MM.1S (cell line): Measurements from ENCODE around the gene RELN.

ENCODE experiments used
- DNase-seq: peaks from one replicate; pipeline ENCODE4 v3.0.0-alpha.2; 2015
- H2AFZ ChIP-seq: fragments of 300-600 bp; sonication (generic); 2 replicates; pipeline ENCODE4 v1.6.0; 2016; ENCODE audit warnings: antibody characterized with exemption, low read length
- H3F3A ChIP-seq: fragments of 300-600 bp; sonication (generic); 2 replicates; pipeline ENCODE4 v1.6.1; 2016; ENCODE audit warnings: mild to moderate bottlenecking, antibody characterized with exemption, low read length, moderate library complexity, mixed read lengths; ENCODE audit not compliant: insufficient read depth
- H3K27ac ChIP-seq: fragments of 300-600 bp; sonication (generic); 2 replicates; pipeline ENCODE4 v1.5.1; 2016; ENCODE audit warnings: mild to moderate bottlenecking, low read length
- H3K27me3 ChIP-seq: fragments of 300-600 bp; sonication (generic); replicated peaks from 2 replicates; pipeline ENCODE4 v1.6.0; 2016; ENCODE audit warnings: low read length; ENCODE audit not compliant: insufficient read depth
- H3K36me3 ChIP-seq: fragments of 300-600 bp; sonication (generic); replicated peaks from 2 replicates; pipeline ENCODE4 v1.6.1; 2016; ENCODE audit warnings: mild to moderate bottlenecking, low read length, mixed read lengths; ENCODE audit not compliant: insufficient read depth
- H3K4me1 ChIP-seq: fragments of 300-600 bp; sonication (generic); 2 replicates; pipeline ENCODE4 v1.6.1; 2016; ENCODE audit warnings: low read length, mixed read lengths
- H3K4me2 ChIP-seq: fragments of 300-600 bp; sonication (generic); 2 replicates; pipeline ENCODE4 v1.6.0; 2016; ENCODE audit warnings: low read depth, low read length
- H3K4me3 ChIP-seq: fragments of 300-600 bp; sonication (generic); 2 replicates; pipeline ENCODE4 v1.5.1; 2016; ENCODE audit warnings: low read length, mixed read lengths
- H3K79me2 ChIP-seq: fragments of 300-600 bp; sonication (generic); 2 replicates; pipeline ENCODE4 v1.6.1; 2016; ENCODE audit warnings: mixed run types, low read length, mixed read lengths
- H3K9ac ChIP-seq: fragments of 300-600 bp; sonication (generic); 2 replicates; pipeline ENCODE4 v1.6.1; 2016; ENCODE audit warnings: low read length, mixed read lengths
- H3K9me2 ChIP-seq: fragments of 300-600 bp; sonication (generic); replicated peaks from 2 replicates; pipeline ENCODE4 v1.6.1; 2016; ENCODE audit warnings: mild to moderate bottlenecking, low read length, mixed read lengths; ENCODE audit not compliant: insufficient read depth
- H3K9me3 ChIP-seq: fragments of 300-600 bp; sonication (generic); replicated peaks from 2 replicates; pipeline ENCODE4 v1.6.1; 2016; ENCODE audit warnings: mild to moderate bottlenecking, low read length, mixed read lengths; ENCODE audit not compliant: insufficient read depth
- H4K20me1 ChIP-seq: fragments of 300-600 bp; sonication (generic); 2 replicates; pipeline ENCODE4 v1.6.1; 2016; ENCODE audit warnings: mild to moderate bottlenecking, low read length, moderate library complexity, mixed read lengths; ENCODE audit not compliant: insufficient read depth
- EZH2 ChIP-seq: fragments of 300-600 bp; sonication (generic); optimal IDR thresholded peaks from 2 replicates; pipeline ENCODE3; 2017; ENCODE audit warnings: low read depth, mild to moderate bottlenecking, antibody characterized with exemption, low read length, mixed read lengths
- EZH2phosphoT487 ChIP-seq: fragments of 300-600 bp; sonication (generic); IDR thresholded peaks from 2 replicates; pipeline ENCODE4 v1.6.1; 2018; ENCODE audit warnings: antibody characterized with exemption, low read length
- TF ChIP-seq, protein P1 (sequence below): fragments of 300-600 bp; sonication (generic); IDR thresholded peaks from 2 replicates; pipeline ENCODE4 v1.5.1; 2016; ENCODE audit warnings: antibody characterized with exemption, low read length, mixed read lengths

RELN gene

GRCh38 chr7:103934508-103934907, 55.0 kb downstream of the RELN start:
- H3K9me2 ChIP-seq = no peaks in the 10 kb centered on the region
- H3K79me2 ChIP-seq = no peaks in the 10 kb centered on the region
- H3K27ac ChIP-seq = no peak overlapping the region
- TF ChIP-seq, protein P1, sequence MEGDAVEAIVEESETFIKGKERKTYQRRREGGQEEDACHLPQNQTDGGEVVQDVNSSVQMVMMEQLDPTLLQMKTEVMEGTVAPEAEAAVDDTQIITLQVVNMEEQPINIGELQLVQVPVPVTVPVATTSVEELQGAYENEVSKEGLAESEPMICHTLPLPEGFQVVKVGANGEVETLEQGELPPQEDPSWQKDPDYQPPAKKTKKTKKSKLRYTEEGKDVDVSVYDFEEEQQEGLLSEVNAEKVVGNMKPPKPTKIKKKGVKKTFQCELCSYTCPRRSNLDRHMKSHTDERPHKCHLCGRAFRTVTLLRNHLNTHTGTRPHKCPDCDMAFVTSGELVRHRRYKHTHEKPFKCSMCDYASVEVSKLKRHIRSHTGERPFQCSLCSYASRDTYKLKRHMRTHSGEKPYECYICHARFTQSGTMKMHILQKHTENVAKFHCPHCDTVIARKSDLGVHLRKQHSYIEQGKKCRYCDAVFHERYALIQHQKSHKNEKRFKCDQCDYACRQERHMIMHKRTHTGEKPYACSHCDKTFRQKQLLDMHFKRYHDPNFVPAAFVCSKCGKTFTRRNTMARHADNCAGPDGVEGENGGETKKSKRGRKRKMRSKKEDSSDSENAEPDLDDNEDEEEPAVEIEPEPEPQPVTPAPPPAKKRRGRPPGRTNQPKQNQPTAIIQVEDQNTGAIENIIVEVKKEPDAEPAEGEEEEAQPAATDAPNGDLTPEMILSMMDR = no peak
- no peak for TF ChIP-seq EZH2phosphoT487
- TF ChIP-seq EZH2 = no peak
- no peaks in the 10 kb centered on the region for H3K36me3 ChIP-seq
- no peaks in the 10 kb centered on the region for H3K9me3 ChIP-seq
- H2AFZ ChIP-seq = no peak overlapping the region
- H3K4me1 ChIP-seq = no peaks in the 10 kb centered on the region
- H3F3A ChIP-seq = no peaks in the 10 kb centered on the region
- H3K9ac ChIP-seq = no peak overlapping the region
- no peak overlapping the region for H3K4me3 ChIP-seq
- no peak overlapping the region for H3K4me2 ChIP-seq
- no peak for DNase-seq
- no peaks in the 10 kb centered on the region for H4K20me1 ChIP-seq
- no peaks in the 10 kb centered on the region for H3K27me3 ChIP-seq

DNA sequence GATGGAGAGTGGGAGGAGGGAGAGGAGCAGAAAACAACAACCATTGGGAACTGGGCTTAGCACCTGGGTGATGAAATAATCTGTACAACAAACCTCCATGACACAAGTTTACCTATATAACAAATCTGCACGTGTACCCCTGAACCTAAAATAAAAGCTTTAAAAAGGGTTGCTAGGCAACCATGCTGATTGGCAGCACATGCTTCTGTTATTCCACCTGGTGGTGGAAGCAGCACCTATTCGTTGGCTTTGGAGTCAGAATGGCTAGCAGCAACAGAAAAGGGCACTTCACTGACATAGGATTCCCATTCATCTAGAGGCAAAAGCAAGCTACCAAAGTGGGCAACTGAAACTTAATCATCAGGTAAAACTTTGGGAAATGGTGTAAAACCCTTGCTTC, 57.1 kb downstream of the RELN start:
- Histone ChIP-seq H4K20me1 (no peaks in the 10 kb centered on the region), H3K36me3 (no peaks in the 10 kb centered on the region), H3K4me1 (no peaks in the 10 kb centered on the region), H3K27ac (no peak overlapping the region), H3K9me3 (no peaks in the 10 kb centered on the region), H3F3A (no peaks in the 10 kb centered on the region), H2AFZ (no peak overlapping the region), H3K27me3 (no peaks in the 10 kb centered on the region), H3K9me2 (no peaks in the 10 kb centered on the region), H3K79me2 (no peaks in the 10 kb centered on the region), H3K4me2 (no peak overlapping the region), H3K9ac (no peak overlapping the region), H3K4me3 (no peak overlapping the region)
- TF ChIP-seq EZH2phosphoT487 = no peak
- TF ChIP-seq EZH2 = no peak
- TF ChIP-seq, protein P1 = no peak
- no peak for DNase-seq

GRCh38 chr7:103929901-103930311, 59.6 kb downstream of the RELN start:
- Histone ChIP-seq H2AFZ (no peak overlapping the region), H3F3A (no peaks in the 10 kb centered on the region), H3K27ac (no peak overlapping the region), H3K27me3 (no peaks in the 10 kb centered on the region), H3K4me3 (no peak overlapping the region), H3K4me1 (no peaks in the 10 kb centered on the region), H3K9me3 (no peaks in the 10 kb centered on the region), H4K20me1 (no peaks in the 10 kb centered on the region), H3K79me2 (no peaks in the 10 kb centered on the region), H3K9ac (no peak overlapping the region), H3K36me3 (no peaks in the 10 kb centered on the region), H3K4me2 (no peak overlapping the region), H3K9me2 (no peaks in the 10 kb centered on the region)
- no peak for DNase-seq
- TF ChIP-seq, protein P1 = no peak
- no peak for TF ChIP-seq EZH2phosphoT487
- no peak for TF ChIP-seq EZH2
